Activated T-cell treated with anti-CD3 and anti-CD28 coated beads, Interleukin-2, amount 50 U/mL, for 4 hours (primary cell): ENCODE measurements around the gene TFEC. TPM values are rescaled to one million over a fixed set of nuclear protein-coding genes. Genes with fewer than 3 reads are reported as not detected.
"Not testable (repeated sequence)": the region's sequence is repeated elsewhere in the genome, so short reads cannot be mapped to it uniquely, and the experiment has no call there.

Source experiments
- ATAC-seq, 2 donors: fragments of 200-7000 bp; cut with Tn5 transposase; one replicate each; pipeline ENCODE4 v1.10.0; 2021
- DNase-seq: peaks from one replicate; pipeline ENCODE4 v3.0.0-alpha.2; 2020
- H3K27me3 Mint-ChIP-seq: one replicate; pipeline ENCODE4 v1.8.0; 2021; ENCODE audit warnings: low read depth, mixed read lengths
- H3K36me3 Mint-ChIP-seq: one replicate; pipeline ENCODE4 v1.8.0; 2022; ENCODE audit warnings: mixed read lengths; ENCODE audit not compliant: insufficient read depth
- H3K4me1 Mint-ChIP-seq: one replicate; pipeline ENCODE4 v1.8.0; 2021; ENCODE audit warnings: low read depth, mixed read lengths
- H3K4me3 Mint-ChIP-seq: one replicate; pipeline ENCODE4 v1.8.0; 2021; ENCODE audit warnings: mild to moderate bottlenecking, moderate library complexity, mixed read lengths
- H3K9me3 Mint-ChIP-seq: one replicate; pipeline ENCODE4 v1.8.0; 2021; ENCODE audit warnings: mixed read lengths
- total RNA-seq, 3 donors: library from RNA; stranded (reverse); gene quantifications; one replicate each; pipeline ENCODE4 v1.2.1, GENCODE V29; 2021

Gene TFEC, protein sequence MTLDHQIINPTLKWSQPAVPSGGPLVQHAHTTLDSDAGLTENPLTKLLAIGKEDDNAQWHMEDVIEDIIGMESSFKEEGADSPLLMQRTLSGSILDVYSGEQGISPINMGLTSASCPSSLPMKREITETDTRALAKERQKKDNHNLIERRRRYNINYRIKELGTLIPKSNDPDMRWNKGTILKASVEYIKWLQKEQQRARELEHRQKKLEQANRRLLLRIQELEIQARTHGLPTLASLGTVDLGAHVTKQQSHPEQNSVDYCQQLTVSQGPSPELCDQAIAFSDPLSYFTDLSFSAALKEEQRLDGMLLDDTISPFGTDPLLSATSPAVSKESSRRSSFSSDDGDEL
- total RNA-seq: 1 to 10 TPM in 1 of 3 donors, under 1 TPM in 2; 0.66 to 1.9 (median 0.73) TPM

- H3K4me1 Mint-ChIP-seq: no peaks in the 10 kb centered on the region
- DNase-seq (no peak), ATAC-seq (no peak)
- H3K36me3 Mint-ChIP-seq: no peaks in the 10 kb centered on the region
- peaks cover 2% of the 10 kb centered on the region for H3K27me3 Mint-ChIP-seq
- no peaks in the 10 kb centered on the region for H3K9me3 Mint-ChIP-seq
- no peak within 1 kb of the TSS for H3K4me3 Mint-ChIP-seq
These were observed at the start of gene TFEC for GRCh38 chr7:116030651-116031276. Gene TFEC, minus strand, starts transcription at chr7:116030763. Its CDS starts 46,322 bp downstream, at chr7:115984441.

GRCh38 chr7:116075351-116076145, 45.0 kb upstream of the TFEC start:
- Mint-ChIP-seq H3K36me3 (no peaks in the 10 kb centered on the region), H3K4me3 (no peak overlapping the region), H3K27me3 (no peaks in the 10 kb centered on the region), H3K4me1 (no peaks in the 10 kb centered on the region), H3K9me3 (peaks cover 5% of the 10 kb centered on the region)
- DNase-seq (no peak), ATAC-seq (no peak)

DNA sequence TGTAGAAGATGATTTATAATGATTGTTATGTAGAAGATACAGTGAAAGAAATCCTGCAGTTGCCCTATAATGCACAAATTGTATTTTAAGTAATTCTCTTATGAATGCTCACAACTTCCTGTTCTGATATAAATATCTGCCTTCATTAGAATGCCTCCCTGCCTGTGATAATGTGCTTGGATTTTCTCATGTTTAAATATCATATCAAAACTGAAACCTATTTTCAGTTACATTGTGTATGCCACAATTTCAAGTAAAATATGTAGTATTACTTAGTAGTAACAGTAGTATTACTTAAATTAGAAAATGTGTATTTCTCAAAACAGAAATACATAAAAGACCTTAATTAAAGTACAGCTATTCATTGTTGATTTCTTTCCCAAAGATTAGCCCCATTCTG, 41.1 kb upstream of the TFEC start:
- Mint-ChIP-seq H3K4me3 (no peak overlapping the region), H3K9me3 (no peaks in the 10 kb centered on the region), H3K36me3 (no peaks in the 10 kb centered on the region), H3K27me3 (no peaks in the 10 kb centered on the region), H3K4me1 (no peaks in the 10 kb centered on the region)
- DNase-seq (no peak), ATAC-seq (no peak)

- Mint-ChIP-seq H3K4me3 (no peak overlapping the region), H3K27me3 (no peaks in the 10 kb centered on the region), H3K9me3 (peaks cover 3% of the 10 kb centered on the region), H3K4me1 (no peaks in the 10 kb centered on the region), H3K36me3 (no peaks in the 10 kb centered on the region)
- ATAC-seq (no peak), DNase-seq (no peak)
These were observed 33.6 kb upstream of the TFEC start for GRCh38 chr7:116064179-116064578.

DNA sequence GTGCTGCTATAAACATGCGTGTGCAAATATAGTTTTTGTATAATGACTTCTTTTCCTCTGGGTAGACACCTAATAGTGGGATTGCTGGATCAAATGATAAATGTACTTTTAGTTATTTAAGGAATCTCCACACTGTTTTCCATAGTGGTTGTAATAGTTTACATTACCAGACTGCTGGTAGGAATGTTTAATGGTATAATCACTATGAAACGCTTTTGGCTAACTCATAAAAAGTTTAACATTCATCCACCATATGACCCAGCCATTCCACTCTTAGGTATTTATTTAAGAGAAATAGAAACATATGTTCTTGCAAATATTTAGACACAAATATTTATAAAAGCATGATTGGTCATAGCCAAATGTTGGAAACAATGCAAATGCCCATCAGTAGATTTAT, 32.1 kb upstream of the TFEC start:
- Mint-ChIP-seq H3K36me3 (no peaks in the 10 kb centered on the region), H3K27me3 (no peaks in the 10 kb centered on the region), H3K4me3 (no peak overlapping the region), H3K4me1 (no peaks in the 10 kb centered on the region), H3K9me3 (peaks cover 3% of the 10 kb centered on the region)
- ATAC-seq: no peak
- DNase-seq: no peak

DNA sequence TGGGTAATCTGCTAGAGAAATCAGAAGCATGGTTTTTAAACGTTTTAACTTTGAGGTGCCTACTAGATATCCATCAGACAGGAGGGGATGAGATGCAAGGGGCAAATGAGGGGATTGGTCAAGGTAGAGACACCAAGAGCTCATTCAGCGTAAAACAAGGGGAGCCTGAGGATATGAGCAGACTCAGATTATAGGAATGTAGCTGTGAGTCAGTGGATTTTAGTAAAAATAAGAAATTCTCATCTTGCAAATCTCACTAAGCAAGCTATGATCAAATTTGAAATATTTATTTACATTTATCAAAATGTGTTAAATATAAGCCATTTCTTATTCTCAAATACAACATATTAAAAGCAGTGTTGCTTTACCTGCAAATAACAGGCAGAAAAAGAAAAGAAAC, 21.4 kb upstream of the TFEC start:
- Mint-ChIP-seq H3K4me1 (no peaks in the 10 kb centered on the region), H3K27me3 (peaks cover 2% of the 10 kb centered on the region), H3K36me3 (no peaks in the 10 kb centered on the region), H3K9me3 (peaks cover 8% of the 10 kb centered on the region), H3K4me3 (no peak overlapping the region)
- ATAC-seq (no peak), DNase-seq (no peak)

DNA sequence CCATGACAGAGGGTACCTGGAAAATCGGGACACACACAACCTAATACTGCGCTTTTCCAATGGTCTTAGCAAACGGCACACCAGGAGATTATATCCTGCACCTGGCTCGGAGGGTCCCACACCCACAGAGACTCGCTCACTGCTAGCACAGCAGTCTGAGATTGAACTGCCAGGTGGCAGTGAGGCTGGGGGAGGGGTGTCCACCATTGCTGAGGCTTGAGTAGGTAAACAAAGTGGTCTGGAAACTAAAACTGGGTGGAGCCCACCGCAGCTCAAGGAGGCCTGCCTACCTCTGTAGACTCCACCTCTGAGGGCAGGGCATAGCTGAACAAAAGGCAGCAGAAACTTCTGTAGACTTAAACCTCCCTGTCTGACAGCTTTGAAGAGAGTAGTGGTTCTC, 16.7 kb upstream of the TFEC start:
- not testable (repeated sequence) for ATAC-seq, H3K4me1 Mint-ChIP-seq, H3K36me3 Mint-ChIP-seq, H3K27me3 Mint-ChIP-seq, H3K9me3 Mint-ChIP-seq, DNase-seq, H3K4me3 Mint-ChIP-seq

DNA sequence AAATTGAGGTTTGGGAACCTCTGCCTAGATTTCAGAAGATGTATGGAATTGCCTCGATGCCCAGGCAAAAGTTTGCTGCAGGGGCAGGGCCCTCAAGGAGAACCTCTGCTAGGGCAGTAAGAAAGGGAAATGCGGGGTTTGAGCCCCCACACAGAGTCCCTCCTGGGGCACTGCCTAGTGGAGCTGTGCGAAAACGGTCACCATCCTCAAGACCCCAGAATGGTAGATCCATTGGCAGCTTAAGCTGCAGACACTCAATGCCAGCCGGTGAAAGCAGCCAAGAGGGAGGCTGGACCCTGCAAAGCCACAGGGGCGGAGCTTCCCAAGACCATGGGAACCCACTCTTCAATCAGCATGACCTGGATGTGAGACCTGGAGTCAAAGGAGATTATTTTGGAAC, 15.0 kb upstream of the TFEC start:
- ATAC-seq (no peak), DNase-seq (no peak)
- no peak overlapping the region for H3K4me3 Mint-ChIP-seq

GRCh38 chr7:116041615-116042014, 11.1 kb upstream of the TFEC start:
- Mint-ChIP-seq H3K27me3 (no peaks in the 10 kb centered on the region), H3K36me3 (no peaks in the 10 kb centered on the region), H3K4me3 (no peak overlapping the region), H3K4me1 (no peaks in the 10 kb centered on the region), H3K9me3 (no peaks in the 10 kb centered on the region)
- DNase-seq (no peak), ATAC-seq (no peak)

More for the DNA sequence above, 15.0 kb upstream of the TFEC start:
- Mint-ChIP-seq H3K27me3 (peaks cover 2% of the 10 kb centered on the region), H3K36me3 (no peaks in the 10 kb centered on the region), H3K9me3 (peaks cover 8% of the 10 kb centered on the region), H3K4me1 (no peaks in the 10 kb centered on the region)

DNA sequence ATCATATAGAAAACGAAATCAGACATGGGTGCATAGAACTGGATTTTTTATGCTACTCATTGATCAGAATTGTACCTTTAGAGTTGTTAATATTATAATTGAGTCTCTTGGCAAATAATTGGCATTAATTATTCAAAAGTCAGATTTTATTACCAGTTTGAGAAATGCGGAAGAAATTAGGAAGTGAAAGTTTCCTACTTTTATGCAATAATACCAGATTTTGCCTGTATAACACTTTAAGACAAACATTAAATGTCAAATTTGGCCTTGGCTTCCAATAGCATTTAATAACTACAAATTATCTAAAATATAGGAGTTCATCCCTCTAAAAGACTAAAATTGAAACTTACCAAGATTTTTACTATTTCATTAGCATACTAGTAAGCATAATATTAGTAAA, 6.8 kb upstream of the TFEC start:
- Mint-ChIP-seq H3K27me3 (no peaks in the 10 kb centered on the region), H3K4me1 (no peaks in the 10 kb centered on the region), H3K9me3 (no peaks in the 10 kb centered on the region), H3K36me3 (no peaks in the 10 kb centered on the region), H3K4me3 (no peak overlapping the region)
- no peak for DNase-seq
- ATAC-seq: no peak

DNA sequence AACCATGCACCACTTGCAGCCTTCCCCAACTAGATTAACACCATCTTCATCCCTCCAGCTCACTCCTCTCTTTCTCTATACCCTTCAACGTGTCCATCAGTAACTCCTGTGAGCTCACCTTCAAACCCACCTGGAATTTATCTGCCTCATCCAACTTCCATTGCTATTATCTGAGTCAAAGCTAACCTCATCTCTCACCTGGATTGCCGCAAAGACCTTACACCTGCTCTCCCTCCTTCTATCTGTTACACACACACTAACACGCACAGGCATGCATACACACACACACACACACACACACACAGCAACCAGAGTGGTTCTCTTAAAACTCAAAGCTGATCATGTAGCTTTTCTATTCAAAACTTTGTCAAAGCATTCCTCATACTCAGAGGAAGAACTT, 3.8 kb upstream of the TFEC start:
- no peaks in the 10 kb centered on the region for H3K27me3 Mint-ChIP-seq
- H3K36me3 Mint-ChIP-seq: no peaks in the 10 kb centered on the region
- DNase-seq: no peak
- no peak for ATAC-seq
- no peaks in the 10 kb centered on the region for H3K9me3 Mint-ChIP-seq
- no peaks in the 10 kb centered on the region for H3K4me1 Mint-ChIP-seq
- no peak overlapping the region for H3K4me3 Mint-ChIP-seq

GRCh38 chr7:116032886-116033285, 2.3 kb upstream of the TFEC start:
- H3K9me3 Mint-ChIP-seq: no peaks in the 10 kb centered on the region
- no peak overlapping the region for H3K4me3 Mint-ChIP-seq
- no peaks in the 10 kb centered on the region for H3K4me1 Mint-ChIP-seq
- DNase-seq: no peak
- H3K27me3 Mint-ChIP-seq: no peaks in the 10 kb centered on the region
- no peaks in the 10 kb centered on the region for H3K36me3 Mint-ChIP-seq
- no peak for ATAC-seq

DNA sequence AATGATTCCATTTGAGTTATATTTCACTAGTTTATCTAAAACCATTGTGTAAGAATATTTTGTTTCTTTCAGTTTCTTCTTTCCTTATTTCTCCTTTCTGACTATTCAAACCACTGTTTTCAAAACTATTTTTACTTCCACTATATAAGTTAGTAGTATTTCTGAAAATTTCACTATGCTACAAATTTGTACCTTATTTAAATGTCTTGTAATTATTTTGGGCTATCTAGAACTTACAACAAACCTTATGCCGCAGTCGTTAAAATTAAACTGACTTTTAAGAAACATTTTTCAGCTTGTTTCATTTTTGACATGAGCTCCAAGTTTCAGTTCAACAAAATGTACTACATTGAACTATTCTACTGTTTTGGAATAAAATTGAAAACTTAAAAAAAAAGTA, 1.8 kb downstream of the TFEC start:
- H3K36me3 Mint-ChIP-seq: no peaks in the 10 kb centered on the region
- peaks cover 2% of the 10 kb centered on the region for H3K27me3 Mint-ChIP-seq
- H3K4me1 Mint-ChIP-seq: no peaks in the 10 kb centered on the region
- DNase-seq (no peak), ATAC-seq (no peak)
- no peaks in the 10 kb centered on the region for H3K9me3 Mint-ChIP-seq
- H3K4me3 Mint-ChIP-seq: no peak overlapping the region

DNA sequence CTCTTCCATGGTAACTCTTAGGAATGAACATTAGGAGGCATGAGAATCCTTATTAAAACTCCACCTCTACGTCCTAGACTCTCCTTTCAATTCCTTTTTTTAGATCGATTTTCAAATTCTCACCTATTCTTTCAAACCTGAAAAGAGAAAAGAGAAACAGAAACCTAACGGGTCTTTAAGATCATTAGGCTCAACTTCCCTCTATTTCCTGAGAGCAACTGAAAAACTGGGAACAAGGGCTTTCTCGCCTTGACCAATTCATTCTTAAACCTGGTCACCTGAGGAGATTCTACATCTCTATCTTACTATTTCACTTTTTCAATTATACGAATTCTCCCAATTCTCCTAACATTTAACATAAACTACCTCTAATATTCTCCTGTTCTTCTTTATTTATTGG, 2.8 kb downstream of the TFEC start:
- Mint-ChIP-seq H3K9me3 (no peaks in the 10 kb centered on the region), H3K36me3 (no peaks in the 10 kb centered on the region), H3K4me1 (no peaks in the 10 kb centered on the region), H3K27me3 (peaks cover 2% of the 10 kb centered on the region), H3K4me3 (no peak overlapping the region)
- DNase-seq (no peak), ATAC-seq (no peak)
